MM.1S (cell line): ENCODE measurements around the gene SLC27A2.

Source experiments
- DNase-seq: peaks from one replicate; pipeline ENCODE4 v3.0.0-alpha.2; 2015
- H2AFZ ChIP-seq: fragments of 300-600 bp; sonication (generic); 2 replicates; pipeline ENCODE4 v1.6.0; 2016; ENCODE audit warnings: antibody characterized with exemption, low read length
- H3F3A ChIP-seq: fragments of 300-600 bp; sonication (generic); 2 replicates; pipeline ENCODE4 v1.6.1; 2016; ENCODE audit warnings: mild to moderate bottlenecking, antibody characterized with exemption, low read length, moderate library complexity, mixed read lengths; ENCODE audit not compliant: insufficient read depth
- H3K27ac ChIP-seq: fragments of 300-600 bp; sonication (generic); 2 replicates; pipeline ENCODE4 v1.5.1; 2016; ENCODE audit warnings: mild to moderate bottlenecking, low read length
- H3K27me3 ChIP-seq: fragments of 300-600 bp; sonication (generic); replicated peaks from 2 replicates; pipeline ENCODE4 v1.6.0; 2016; ENCODE audit warnings: low read length; ENCODE audit not compliant: insufficient read depth
- H3K36me3 ChIP-seq: fragments of 300-600 bp; sonication (generic); replicated peaks from 2 replicates; pipeline ENCODE4 v1.6.1; 2016; ENCODE audit warnings: mild to moderate bottlenecking, low read length, mixed read lengths; ENCODE audit not compliant: insufficient read depth
- H3K4me1 ChIP-seq: fragments of 300-600 bp; sonication (generic); 2 replicates; pipeline ENCODE4 v1.6.1; 2016; ENCODE audit warnings: low read length, mixed read lengths
- H3K4me2 ChIP-seq: fragments of 300-600 bp; sonication (generic); 2 replicates; pipeline ENCODE4 v1.6.0; 2016; ENCODE audit warnings: low read depth, low read length
- H3K4me3 ChIP-seq: fragments of 300-600 bp; sonication (generic); 2 replicates; pipeline ENCODE4 v1.5.1; 2016; ENCODE audit warnings: low read length, mixed read lengths
- H3K79me2 ChIP-seq: fragments of 300-600 bp; sonication (generic); 2 replicates; pipeline ENCODE4 v1.6.1; 2016; ENCODE audit warnings: mixed run types, low read length, mixed read lengths
- H3K9ac ChIP-seq: fragments of 300-600 bp; sonication (generic); 2 replicates; pipeline ENCODE4 v1.6.1; 2016; ENCODE audit warnings: low read length, mixed read lengths
- H3K9me2 ChIP-seq: fragments of 300-600 bp; sonication (generic); replicated peaks from 2 replicates; pipeline ENCODE4 v1.6.1; 2016; ENCODE audit warnings: mild to moderate bottlenecking, low read length, mixed read lengths; ENCODE audit not compliant: insufficient read depth
- H3K9me3 ChIP-seq: fragments of 300-600 bp; sonication (generic); replicated peaks from 2 replicates; pipeline ENCODE4 v1.6.1; 2016; ENCODE audit warnings: mild to moderate bottlenecking, low read length, mixed read lengths; ENCODE audit not compliant: insufficient read depth
- H4K20me1 ChIP-seq: fragments of 300-600 bp; sonication (generic); 2 replicates; pipeline ENCODE4 v1.6.1; 2016; ENCODE audit warnings: mild to moderate bottlenecking, low read length, moderate library complexity, mixed read lengths; ENCODE audit not compliant: insufficient read depth
- CTCF ChIP-seq: fragments of 300-600 bp; sonication (generic); IDR thresholded peaks from 2 replicates; pipeline ENCODE4 v1.5.1; 2016; ENCODE audit warnings: antibody characterized with exemption, low read length, mixed read lengths
- EZH2 ChIP-seq: fragments of 300-600 bp; sonication (generic); optimal IDR thresholded peaks from 2 replicates; pipeline ENCODE3; 2017; ENCODE audit warnings: low read depth, mild to moderate bottlenecking, antibody characterized with exemption, low read length, mixed read lengths
- EZH2phosphoT487 ChIP-seq: fragments of 300-600 bp; sonication (generic); IDR thresholded peaks from 2 replicates; pipeline ENCODE4 v1.6.1; 2018; ENCODE audit warnings: antibody characterized with exemption, low read length

The SLC27A2 gene

DNA sequence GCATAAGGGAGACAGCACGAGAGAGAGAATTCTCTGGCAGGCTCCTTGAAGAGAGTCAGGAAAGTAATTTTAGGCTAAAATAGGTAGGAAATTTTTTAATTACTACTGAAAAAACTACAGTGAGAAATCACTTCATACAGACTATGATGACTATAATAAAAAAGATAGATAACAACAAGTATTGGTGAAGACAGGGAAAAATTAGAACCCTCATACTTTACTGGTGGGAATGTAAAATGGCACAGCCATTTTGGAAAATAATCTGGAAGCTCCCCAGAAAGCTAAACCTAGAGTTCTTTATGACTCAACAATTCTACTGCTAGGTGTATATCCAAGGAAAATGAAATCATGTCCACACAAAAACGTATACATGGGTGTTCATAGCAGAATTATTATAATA, 85.6 kb downstream of the SLC27A2 start:
- Histone ChIP-seq H4K20me1 (no peaks in the 10 kb centered on the region), H3K9me2 (no peaks in the 10 kb centered on the region), H3K9ac (no peak overlapping the region), H3K79me2 (no peaks in the 10 kb centered on the region), H3K4me3 (no peak overlapping the region), H2AFZ (no peak overlapping the region), H3K4me1 (no peaks in the 10 kb centered on the region), H3K27me3 (no peaks in the 10 kb centered on the region), H3K4me2 (no peak overlapping the region), H3F3A (no peaks in the 10 kb centered on the region), H3K36me3 (no peaks in the 10 kb centered on the region), H3K9me3 (no peaks in the 10 kb centered on the region), H3K27ac (no peak overlapping the region)
- TF ChIP-seq EZH2 (no peak), EZH2phosphoT487 (no peak), CTCF (no peak)
- no peak for DNase-seq

DNA sequence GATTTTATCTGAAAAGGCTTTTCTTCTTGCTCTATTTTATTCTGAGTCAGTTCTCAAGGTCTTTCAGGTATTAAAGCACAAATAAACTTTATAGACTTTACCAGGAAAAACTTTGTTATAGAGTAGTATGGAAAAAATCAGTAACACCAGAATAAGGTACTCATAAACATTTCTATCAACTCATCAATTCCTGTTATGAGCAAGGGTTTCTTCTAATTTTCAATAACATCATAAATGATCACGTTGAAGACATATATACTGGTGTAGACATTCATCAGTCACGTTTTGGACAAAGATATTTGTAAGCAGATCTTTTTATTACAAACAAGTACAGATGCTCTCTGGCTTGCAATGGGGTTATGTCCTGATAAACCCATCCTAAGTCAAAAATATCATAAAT, 93.1 kb downstream of the SLC27A2 start:
- no peaks in the 10 kb centered on the region for H3K27me3 ChIP-seq
- no peaks in the 10 kb centered on the region for H3K4me1 ChIP-seq
- H2AFZ ChIP-seq: no peak overlapping the region
- no peak overlapping the region for H3K4me2 ChIP-seq
- no peaks in the 10 kb centered on the region for H3F3A ChIP-seq
- no peaks in the 10 kb centered on the region for H3K9me3 ChIP-seq
- DNase-seq: no peak
- H3K4me3 ChIP-seq: no peak overlapping the region
- H3K27ac ChIP-seq: no peak overlapping the region
- H3K36me3 ChIP-seq: no peaks in the 10 kb centered on the region
- no peaks in the 10 kb centered on the region for H3K9me2 ChIP-seq
- H4K20me1 ChIP-seq: no peaks in the 10 kb centered on the region
- H3K9ac ChIP-seq: no peak overlapping the region
- H3K79me2 ChIP-seq: no peaks in the 10 kb centered on the region
- TF ChIP-seq EZH2phosphoT487 (no peak), CTCF (no peak), EZH2 (no peak)

DNA sequence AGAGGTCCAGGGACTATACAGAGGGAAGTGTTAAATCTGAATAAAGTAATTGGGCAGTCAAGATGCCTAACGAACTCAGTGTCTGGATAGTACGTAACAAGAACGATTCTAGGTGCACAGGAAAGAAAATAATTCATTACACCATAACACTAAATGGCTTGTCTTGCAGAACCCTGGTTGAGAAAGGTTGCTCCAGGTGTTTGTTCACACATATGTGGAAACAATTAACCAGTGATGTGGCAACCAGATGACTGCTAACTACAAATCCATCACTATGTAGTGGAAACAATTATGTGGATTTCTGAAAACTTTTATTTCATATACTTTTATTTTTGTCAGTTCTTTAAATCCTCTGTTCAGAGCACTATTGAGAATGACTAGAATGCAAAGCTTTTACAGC, 93.9 kb downstream of the SLC27A2 start:
- Histone ChIP-seq H4K20me1 (no peaks in the 10 kb centered on the region), H3K4me1 (no peaks in the 10 kb centered on the region), H3K27ac (no peak overlapping the region), H3K9me2 (no peaks in the 10 kb centered on the region), H3K9ac (no peak overlapping the region), H3K79me2 (no peaks in the 10 kb centered on the region), H3K4me2 (no peak overlapping the region), H3K9me3 (no peaks in the 10 kb centered on the region), H3K4me3 (no peak overlapping the region), H2AFZ (no peak overlapping the region), H3F3A (no peaks in the 10 kb centered on the region), H3K27me3 (no peaks in the 10 kb centered on the region), H3K36me3 (no peaks in the 10 kb centered on the region)
- no peak for DNase-seq
- TF ChIP-seq CTCF: no peak
- TF ChIP-seq EZH2: no peak
- no peak for TF ChIP-seq EZH2phosphoT487

GRCh38 chr15:50277370-50277769, 95.4 kb downstream of the SLC27A2 start:
- TF ChIP-seq CTCF (no peak), EZH2 (no peak), EZH2phosphoT487 (no peak)
- H3K4me3 ChIP-seq: no peak overlapping the region
- no peak overlapping the region for H3K4me2 ChIP-seq
- H3K79me2 ChIP-seq: no peaks in the 10 kb centered on the region
- H3K9me2 ChIP-seq: no peaks in the 10 kb centered on the region
- no peaks in the 10 kb centered on the region for H3K27me3 ChIP-seq
- H3K9me3 ChIP-seq: no peaks in the 10 kb centered on the region
- no peak for DNase-seq
- H4K20me1 ChIP-seq: no peaks in the 10 kb centered on the region
- H3K27ac ChIP-seq: no peak overlapping the region
- H3K4me1 ChIP-seq: no peaks in the 10 kb centered on the region
- no peak overlapping the region for H3K9ac ChIP-seq
- no peaks in the 10 kb centered on the region for H3F3A ChIP-seq
- no peak overlapping the region for H2AFZ ChIP-seq
- H3K36me3 ChIP-seq: no peaks in the 10 kb centered on the region
